Posterior vena cava (tissue), 2 donors: ENCODE measurements around the gene KRT36. TPM values are rescaled to one million over a fixed set of nuclear protein-coding genes. Genes with fewer than 3 reads are reported as not detected.

Experiments
- DNase-seq: peaks from one replicate; pipeline ENCODE4 v3.0.0-alpha.2; 2020; ENCODE audit warnings: low spot score
- intact Hi-C, 2 donors: fragments of 100-400 bp; cut with DNase I; formaldehyde crosslinking; loops; one replicate each; pipeline versions ENCODE4 v1.14.1 to v1.14.2; 2022 to 2023
- total RNA-seq, 2 donors: library from RNA; stranded (reverse); fragmentation: NEBNext Ultra II Directional; extraction: Animal tissue kit (Norgen Biotek cat#: 25700); gene quantifications; one replicate each; pipeline ENCODE4 v1.2.1, GENCODE V29; 2021
- donor health status: DM: yes; HTN: yes; CAD: no.
- donor health status: DM: yes; HTN: yes; CAD: no.

KRT36 gene
- total RNA-seq, 2 donors from 2014 or later = not detected

DNA sequence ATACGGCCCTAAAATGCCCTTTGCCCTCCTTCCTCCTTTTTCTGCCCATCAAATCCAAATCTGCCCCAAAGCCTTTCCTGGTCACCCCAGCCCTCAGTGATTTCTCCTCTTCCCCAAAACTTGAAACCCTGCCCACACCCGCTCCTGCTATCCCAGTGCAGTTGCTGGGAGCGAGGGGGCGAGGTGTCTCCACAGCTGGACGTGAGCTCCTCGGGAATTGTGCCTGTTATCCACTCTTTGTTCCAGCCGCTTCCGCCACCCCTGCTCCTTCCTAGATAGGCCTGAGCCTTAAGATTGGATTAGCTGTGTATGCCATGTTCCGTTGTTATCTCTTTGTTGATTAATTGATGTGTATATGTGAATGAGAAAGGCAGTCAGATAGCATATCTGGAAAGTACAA, 6.2 kb downstream of the KRT36 start:
- intact Hi-C loops = no loop called here
- DNase-seq = peak; percentile 66

DNA sequence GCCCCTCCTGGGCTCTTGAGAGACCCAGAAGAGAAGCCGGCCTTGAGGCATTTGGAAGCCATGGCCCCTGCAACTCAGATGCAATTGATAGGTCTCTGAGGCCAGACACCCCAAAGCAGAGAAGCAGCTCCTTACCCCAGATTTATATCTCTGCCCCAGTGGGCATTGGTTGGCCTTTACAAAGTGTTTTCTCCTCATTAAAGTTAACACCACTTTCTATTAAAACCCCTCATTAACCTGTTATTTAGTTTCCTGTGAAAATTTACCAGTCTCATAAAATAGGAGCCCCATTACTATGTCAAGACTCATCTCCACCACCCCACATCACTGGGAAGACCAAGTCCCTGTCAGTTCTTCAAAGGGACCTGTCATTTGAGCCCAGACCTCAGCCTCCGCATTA, 8.7 kb downstream of the KRT36 start, which contains the start of gene KRT35:
Gene KRT35, minus strand, starts transcription at position 116 of the 400 bp plus-strand sequence. Its CDS starts 54 bp downstream, at position 62.
- intact Hi-C loops = no loop called here
- no peak for DNase-seq

DNA sequence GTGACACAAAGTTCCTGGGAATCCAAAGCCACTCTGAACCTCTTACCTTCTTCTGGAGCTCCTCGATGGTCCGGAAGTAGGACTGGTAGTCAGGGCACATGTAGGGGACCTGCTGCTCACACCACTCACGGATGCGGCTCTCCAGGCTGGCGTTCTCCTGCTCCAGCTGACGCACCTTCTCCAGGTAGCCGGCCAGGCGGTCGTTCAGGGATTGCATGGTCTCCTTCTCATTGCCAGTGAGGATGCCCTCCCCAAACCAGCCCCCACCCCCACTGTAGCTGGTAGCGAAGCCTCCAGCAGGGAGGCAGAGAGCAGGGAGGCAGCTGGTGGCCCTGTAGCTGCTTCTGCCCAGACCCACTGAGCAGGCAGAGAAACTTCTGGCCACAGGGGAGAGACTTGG, 9.1 kb downstream of the KRT36 start:
- intact Hi-C loops = no loop called here
- peak; percentile 71 for DNase-seq

DNA sequence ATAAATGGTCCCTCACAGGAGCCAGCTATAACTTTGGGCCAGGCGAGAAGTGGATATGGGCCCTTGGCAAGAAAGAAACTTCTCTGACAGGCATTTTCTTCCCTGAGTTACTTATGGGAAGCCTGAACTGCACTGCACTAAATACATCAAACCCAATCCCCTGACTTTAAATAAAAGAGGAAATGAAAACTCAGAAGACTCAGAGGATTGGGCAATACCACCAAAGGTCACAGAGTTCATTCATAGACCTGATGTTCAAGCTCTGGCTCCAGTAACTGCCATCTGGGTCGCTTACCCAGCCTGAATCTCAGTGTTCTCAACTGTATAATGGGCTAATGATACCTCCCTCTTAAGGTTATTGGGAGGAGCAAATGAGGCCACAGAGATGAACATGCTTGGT, 9.6 kb downstream of the KRT36 start:
- intact Hi-C loops = no loop called here
- DNase-seq = no peak

DNA sequence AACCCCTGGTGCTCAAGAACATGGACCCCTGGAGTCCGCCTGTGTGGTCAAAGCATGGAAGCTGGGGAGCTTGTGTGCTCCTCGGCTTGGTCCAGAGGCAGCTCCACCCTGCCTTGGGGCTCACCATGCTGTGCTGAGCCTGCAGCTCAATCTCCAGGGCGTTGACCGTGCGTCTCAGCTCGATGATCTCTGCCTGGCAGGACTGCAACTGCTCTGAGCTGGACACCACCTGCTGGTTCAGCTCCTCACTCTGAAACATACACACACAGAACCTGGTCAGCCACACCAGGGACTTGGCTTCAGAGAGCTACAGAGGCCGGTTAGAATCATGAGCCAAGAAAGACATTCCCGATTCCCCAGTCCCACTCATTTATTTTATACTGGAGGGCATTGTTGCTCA, 11.5 kb downstream of the KRT36 start:
- intact Hi-C loops = no loop called here
- DNase-seq = peak; percentile 30

DNA sequence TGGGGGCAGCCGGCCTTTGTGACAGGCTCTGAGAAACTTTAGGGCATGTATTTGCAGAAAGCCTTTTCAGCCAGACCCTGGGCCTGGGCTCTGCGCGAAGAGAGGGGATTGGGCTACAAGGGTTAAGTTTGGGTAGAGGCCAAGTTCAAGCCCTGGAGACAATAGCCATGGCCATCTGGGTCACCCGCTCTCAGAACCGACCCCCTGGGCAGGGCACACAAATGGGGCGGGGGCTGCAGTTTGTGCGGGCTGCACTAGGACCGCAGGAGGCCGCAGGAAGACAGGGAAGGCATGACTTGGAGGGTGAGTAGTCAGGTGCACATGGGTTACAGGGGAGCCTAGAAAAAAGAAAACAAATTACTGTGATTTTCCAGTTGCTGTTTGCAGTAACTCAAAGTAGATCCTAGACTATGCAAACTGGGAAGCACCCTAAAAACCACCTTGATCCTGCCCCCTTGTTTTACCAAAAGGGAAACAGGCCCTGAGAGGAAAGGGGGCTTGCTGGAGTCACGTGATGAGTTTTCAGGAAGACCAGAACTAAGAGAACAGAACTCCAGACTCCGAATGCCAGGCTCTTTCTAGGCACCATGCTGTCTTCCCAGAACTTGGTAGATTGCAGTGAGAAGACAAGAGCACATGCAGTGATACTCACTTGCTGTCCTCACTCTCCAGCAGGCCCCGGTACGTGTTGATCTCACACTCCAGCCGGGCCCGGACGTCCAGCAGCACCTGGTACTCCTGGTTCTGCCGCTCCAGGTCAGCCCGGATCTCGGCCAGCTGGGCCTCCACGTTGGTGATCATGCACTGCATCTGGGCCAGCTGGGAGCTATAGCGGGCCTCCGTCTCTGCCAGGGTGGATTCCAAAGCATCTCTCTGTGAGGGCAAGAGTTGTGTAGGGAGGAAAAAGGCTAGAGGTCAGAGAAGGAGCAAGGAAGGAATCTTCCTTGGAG, 12.6 kb downstream of the KRT36 start:
- DNase-seq = peak; percentile 73

DNA sequence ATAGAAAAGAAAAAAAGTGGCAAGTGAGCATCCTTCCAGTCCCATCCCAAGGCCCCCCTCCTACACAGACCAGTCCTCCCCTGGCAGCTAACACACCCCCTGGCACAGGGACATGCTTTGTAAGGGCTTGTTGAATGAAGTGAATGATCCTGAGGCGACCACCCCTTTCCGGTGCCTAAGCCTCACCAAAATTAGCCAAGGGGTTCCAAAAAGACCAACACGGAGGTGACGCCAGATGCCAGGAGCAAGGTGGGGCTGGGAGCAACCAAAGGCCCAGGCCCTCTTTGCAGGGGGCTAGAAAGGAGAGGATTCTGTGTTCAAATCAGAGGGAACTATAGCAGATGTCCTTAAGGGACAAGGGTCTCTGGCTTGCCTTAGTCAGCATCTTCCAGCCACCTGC, 14.3 kb downstream of the KRT36 start:
- intact Hi-C loops = no loop called here
- DNase-seq = peak; percentile 59

More for the DNA sequence above, 12.6 kb downstream of the KRT36 start:
- intact Hi-C loops = no loop called here

DNA sequence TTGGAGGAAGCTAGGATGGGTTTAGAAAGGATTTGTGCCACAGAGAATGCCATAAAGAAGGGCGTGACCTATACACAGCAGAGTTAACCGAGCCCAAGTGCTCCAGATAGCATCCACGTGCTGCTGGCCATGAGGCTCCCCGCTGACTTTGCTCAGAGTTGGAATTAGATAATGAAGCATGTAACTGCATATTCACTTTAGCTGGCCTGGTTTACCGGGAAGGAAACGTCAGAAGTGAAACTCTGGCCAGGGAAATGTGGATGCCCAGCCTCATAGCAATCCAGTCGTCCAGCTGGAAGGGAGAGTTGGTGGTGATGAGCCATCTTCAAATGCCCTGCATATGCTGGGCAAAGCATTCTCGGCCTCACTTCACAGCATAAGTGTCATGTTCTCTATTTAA, 14.8 kb downstream of the KRT36 start:
- intact Hi-C loops = no loop called here

DNA sequence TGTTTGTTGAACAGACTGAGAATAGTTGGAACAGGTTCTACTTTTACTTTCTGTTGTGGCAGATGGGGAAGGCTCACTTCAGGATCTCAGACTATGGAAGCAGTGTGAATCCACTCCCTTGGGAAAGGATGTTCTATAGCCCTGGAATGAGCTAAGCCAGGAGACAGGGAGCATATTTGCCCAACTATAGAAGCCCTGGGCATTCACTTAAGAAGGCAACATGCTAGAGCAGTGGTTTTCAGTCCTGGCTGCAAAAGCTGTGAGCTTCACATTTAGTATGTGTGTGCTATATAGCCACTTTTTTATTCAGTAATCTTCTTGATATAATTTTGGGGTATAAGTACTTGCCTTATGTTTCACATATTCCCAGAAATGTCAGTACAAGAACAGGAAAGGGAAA, 21.4 kb downstream of the KRT36 start:
- intact Hi-C loops = no loop called here
- DNase-seq = no peak

More for the DNA sequence above, 14.8 kb downstream of the KRT36 start:
- peak; percentile 61 for DNase-seq

DNA sequence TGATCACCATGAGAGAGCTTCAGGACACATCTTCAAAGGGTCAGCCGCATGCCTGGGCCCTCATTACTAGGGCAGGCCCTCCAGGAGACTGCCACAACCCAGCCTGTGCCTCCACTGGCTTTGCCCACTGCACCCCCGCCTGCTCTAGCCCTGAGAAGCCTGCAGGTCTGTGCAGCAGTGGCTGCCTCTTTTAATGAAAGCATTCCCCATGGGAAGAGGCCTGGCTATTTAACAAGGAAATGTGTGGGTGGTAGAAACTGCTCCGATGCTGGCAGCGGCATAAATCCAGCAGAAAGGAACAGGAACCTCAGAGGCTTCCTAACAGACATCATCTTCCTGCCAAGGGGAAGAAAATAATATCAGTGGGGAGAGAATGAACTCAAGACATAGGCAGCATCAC, 22.1 kb downstream of the KRT36 start:
- peak; percentile 64 for DNase-seq
- intact Hi-C loops = no loop called here

DNA sequence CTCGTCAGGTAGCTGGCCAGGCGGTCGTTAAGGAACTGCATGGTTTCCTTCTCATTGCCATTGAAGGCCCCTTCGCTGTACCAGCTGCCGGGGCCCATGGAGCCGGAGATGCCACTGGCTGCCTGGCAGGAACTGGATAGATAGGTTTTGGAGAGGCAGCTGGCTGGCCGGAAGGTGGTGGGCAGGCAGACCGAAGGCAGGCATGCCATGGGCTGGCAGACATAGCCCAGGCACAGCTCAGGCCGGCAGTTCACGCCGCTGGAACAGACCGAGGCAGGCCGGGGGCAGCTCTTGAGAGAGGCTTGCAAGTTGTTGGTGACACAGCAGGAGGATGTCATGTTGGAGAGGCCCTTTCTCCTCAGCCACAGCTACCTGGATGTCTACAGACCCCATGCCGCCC, 22.7 kb downstream of the KRT36 start, which contains the start of gene KRT32:
Gene KRT32, minus strand, starts transcription at position 399 of the 400 bp plus-strand sequence. Its CDS starts 61 bp downstream, at position 338.
- peak; percentile 62 for DNase-seq
- intact Hi-C loops = no loop called here

DNA sequence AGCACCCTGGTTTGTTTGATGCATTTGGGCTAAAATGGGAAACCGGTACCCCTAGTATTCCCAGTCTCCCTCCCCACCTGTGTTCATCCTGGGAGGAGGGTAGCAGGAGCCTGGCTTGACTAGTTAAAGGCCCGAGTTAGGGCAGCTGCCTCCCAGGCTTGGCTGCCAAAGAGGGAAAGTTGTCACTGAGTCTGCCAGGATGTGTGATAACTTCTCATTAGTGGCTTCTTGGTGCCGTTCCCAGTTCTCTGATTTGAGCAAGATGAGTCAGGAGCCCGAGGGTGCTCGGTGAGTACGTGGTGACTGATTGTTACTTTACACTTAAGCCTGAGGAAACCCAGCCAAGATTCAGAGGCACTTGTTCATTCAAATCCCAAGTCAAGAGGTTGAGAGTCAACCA, 25.0 kb downstream of the KRT36 start:
- peak; percentile 83 for DNase-seq
- intact Hi-C loops = no loop called here

DNA sequence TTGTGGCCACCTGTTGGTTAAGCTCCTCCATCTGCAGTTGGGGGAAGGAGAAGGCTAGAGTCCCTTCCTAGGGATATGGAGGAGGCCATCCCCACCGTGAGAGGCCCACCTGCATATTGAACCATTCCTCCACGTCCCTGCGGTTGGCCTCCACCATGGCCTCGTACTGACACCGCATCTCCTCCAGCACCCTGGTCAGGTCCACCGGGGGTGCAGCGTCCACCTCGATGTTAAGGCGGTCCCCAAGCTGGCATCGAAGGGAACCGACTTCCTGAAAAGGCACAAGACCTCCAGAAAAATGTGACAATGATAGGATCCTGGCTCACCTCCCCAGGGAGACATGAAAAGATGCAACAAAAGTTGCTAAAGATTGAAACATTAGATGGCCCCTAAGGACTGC, 25.5 kb downstream of the KRT36 start:
- intact Hi-C loops = no loop called here
- DNase-seq = peak; percentile 71

DNA sequence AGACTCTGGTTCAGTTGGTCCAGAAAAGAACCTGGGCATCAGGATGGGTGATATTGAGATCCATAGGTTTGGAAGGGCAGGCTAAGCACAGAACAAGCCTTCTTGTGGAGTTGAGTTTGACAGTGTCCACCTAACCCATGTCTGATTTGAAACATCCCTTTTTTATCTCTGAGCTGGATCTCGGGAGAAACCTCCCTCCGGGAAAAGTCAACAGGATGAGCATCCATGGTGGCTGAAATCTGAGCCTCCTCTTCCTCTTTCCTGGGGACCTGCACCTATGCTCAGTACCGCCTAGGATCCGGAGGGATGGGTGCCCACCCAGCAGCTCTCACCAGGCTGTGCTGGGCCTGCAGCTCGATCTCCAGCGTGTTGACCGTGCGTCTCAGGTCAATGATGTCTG, 26.0 kb downstream of the KRT36 start:
- peak; percentile 78 for DNase-seq
- intact Hi-C loops = no loop called here

DNA sequence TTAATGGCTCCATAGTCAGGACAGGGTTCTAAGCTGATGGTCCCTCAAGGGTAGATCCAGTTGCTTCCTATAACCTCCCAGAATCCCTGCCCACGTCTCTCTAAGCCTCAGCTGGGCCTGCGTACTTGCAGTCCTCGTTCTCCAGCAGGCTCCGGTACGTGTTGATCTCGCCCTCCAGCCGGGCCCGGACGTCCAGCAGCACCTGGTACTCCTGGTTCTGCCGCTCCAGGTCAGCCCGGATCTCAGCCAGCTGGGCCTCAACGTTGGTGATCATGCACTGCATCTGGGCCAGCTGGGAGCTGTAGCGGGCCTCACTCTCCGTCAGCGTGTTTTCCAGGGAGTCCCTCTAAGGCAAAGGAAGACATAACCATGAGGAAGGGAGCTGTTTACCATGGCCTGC, 27.0 kb downstream of the KRT36 start:
- intact Hi-C loops = no loop called here
- DNase-seq = peak; percentile 75

DNA sequence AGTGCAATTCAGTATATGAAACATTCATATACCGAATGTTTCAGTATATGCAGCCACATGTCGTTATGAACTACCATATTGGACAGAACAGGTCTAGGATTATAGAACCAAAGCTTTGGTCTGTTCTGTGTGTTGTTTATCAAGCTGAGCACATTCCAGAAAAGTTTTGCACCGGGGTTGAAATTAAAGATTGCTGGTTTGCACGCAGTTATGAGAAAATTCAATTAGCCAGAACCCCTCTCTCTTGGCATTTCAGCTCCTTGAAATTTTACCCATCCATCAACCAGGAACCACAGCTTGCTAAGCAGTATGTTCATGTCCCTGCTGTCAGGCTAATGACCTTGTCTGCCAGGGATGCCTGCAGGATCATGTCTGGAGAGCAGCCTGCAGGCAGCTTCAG, 32.0 kb downstream of the KRT36 start:
- no peak for DNase-seq
- intact Hi-C loops = no loop called here

DNA sequence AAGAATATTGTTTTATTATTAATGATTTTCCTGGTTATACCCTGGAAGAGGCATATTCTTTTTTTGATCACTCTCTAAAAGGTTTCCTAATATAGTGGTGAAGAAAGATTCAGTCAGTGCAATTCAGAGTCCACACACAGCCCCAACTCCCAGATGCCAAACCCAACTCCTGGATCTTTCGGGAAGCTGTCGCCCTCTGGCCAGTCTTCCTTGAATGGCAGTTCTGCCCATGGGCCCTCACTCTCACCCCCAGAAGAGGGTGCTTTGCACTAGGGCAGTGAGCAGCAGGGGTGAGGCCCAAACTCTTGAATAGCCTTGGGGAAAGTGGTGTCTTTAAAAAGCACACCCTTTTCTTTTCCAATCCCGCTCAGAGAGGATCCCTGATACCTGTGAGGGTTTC, 33.5 kb downstream of the KRT36 start:
- DNase-seq = no peak
- intact Hi-C loops = no loop called here

DNA sequence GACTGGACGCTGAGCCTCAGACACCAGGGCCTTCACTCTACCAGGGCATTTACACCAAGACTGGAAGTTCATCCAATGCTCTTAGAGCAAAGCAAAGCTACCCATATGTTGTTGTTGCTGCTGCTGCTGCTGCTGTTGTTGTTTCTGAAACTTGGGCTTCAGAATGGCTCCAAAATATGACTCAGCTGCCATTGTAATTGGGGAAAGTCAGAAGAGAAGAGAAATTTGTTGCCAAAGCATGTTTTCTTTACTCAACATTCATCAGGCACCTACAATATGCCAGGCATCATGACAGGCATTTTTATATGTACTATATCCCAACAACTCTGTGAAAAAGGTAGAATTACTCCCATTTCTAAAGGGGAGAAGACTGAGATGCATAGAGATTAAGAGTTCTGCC, 34.5 kb downstream of the KRT36 start:
- intact Hi-C loops = no loop called here

DNA sequence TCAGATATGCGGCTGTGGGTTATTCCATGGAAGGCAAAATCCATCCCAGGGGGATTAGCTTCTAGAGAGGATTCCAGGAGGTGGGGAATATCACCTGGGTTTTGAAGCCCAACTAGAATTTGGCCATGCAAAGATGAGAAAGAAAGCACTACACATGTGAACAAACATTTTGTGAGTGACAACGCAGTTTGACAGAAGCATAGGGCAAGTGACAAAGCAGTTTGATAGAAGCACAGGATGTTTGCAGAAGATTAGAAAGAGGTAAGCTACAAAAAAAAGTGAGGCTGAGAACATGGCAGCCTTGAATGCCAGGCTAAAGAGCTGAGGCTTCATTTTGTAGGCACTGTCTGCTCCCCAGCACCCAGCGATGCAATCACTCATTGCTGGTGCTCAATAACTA, 36.6 kb downstream of the KRT36 start:
- DNase-seq = no peak
- intact Hi-C loops = no loop called here

More for the DNA sequence above, 34.5 kb downstream of the KRT36 start:
- no peak for DNase-seq

DNA sequence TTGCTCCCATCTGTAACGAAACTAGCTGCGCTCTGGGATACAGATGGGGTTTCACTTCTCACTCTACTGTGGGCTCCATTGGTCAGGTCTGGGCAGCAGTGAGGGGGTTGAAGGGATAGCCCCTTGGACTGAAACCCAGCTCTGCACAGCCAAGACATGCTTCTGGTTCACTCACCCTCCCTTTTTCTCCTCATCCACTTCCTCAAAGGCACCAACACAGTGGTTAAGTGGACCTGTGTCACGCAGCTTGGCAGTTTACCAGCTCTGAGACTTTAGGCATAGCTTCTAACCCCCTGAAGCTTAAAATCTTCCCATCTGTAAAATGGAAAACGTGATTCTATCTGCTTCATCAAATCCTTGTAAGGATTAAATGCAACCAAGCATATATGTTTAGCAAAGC, 37.4 kb downstream of the KRT36 start:
- intact Hi-C loops = no loop called here
- DNase-seq = no peak

DNA sequence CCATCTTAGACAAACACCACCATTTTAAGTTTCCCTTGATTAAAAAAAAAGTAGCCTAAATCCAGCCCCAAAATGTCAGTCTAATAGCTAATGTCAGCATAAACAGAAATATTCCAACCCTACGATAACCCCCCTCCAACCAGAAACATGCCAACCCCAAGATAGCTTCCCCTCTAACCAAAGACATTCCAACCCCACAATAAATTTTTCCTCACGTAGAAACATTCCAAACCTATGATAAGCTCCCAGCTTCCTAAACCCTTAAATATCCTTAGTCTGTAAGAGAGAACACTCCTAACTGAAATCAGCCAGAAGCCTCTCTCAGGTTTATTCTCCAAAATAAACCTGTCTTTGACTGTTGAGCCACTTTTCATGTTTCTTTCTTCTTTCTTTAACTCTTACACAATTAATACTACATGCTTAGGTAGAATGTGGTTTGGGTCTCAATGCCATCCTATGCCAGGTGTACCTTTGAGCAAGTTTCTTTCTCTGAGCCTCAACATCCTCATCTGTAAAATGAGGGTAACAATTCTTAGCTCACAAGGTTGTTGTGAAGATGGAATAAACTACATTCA, 38.5 kb downstream of the KRT36 start:
- no peak for DNase-seq
- intact Hi-C loops = no loop called here
